NCI-H345 treated with DMSO at 0.1 percent for 48 hours (cell line): ENCODE results near the gene TOMM70.
A peak's percentile ranks its signal among the peaks of the same experiment; 100 is the strongest.
"Not testable (repeated sequence)": the region's sequence is repeated elsewhere in the genome, so short reads cannot be mapped to it uniquely, and the experiment has no call there.

ENCODE experiments used
- DNase-seq: peaks from one replicate; lab custom pipeline; 2025; ENCODE audit not compliant: unreplicated experiment; lab: John Stamatoyannopoulos, UW

The TOMM70 gene

GRCh38 chr3:100400780-100401673 lies at the start of gene TOMM70, which contains the start of gene LNP1:
Gene TOMM70 (minus strand): TSS chr3:100401089. CDS start chr3:100400949, 140 bp downstream.
Gene LNP1 (plus strand): TSS chr3:100401539. CDS start chr3:100429730, 28,191 bp downstream.
- DNase-seq = peak; percentile 86

GRCh38 chr3:100449214-100449613 lies 48.3 kb upstream of the TOMM70 start:
- DNase-seq = no peak

DNA sequence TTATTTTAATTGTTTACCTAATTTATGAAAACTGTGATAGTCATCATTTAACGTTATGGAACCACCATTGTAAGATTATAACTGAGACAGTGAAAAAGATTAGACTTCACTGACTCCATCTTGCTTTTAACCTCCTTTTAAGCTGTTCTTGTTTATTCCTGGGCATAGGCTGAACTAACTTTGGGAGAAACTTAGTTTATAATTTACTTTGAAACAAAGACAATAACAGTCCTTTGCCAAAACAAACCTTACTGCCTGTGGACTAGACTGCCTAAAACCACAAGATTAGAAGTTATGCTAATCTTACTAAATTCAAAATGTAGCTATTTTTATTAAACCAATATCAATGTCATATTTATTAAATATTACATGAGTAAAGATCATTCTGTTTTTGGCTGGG lies 47.2 kb upstream of the TOMM70 start:
- no peak for DNase-seq

DNA sequence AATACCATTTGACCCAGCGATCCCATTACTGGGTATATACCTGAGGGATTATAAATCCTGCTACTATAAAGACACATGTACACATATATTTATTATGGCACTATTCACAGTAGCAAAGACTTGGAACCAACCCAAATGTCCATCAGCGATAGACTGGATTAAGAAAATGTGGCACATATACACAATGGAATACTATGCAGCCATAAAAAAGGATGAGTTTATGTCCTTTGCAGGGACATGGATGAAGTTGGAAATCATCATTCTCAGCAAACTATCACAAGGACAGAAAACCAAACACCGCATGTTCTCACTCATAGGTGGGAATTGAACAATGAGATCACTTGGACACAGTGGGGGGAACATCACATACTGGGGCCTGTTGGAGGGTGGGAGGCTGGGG lies 46.2 kb upstream of the TOMM70 start:
- DNase-seq = not testable (repeated sequence)

GRCh38 chr3:100443690-100444089 lies 42.8 kb upstream of the TOMM70 start:
- DNase-seq = no peak

DNA sequence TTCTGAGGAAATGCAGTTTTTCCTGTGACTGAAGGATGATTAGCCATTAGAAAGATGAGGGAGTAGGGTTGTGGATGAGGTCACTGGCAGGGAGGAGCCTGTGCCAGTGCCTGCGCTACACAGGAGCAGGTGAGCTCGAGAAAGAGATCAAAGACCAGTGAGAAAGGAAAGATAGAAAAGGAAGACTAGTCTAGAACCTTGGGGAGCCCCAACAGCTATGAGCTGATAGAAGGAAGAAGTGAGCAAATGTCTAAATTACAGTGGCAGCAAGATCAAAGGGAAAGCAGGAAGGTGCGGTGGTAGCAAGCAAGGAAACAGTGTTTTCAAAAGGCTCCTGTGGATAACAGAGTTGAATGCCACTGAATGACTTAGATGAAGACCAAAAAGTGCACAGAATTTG lies 40.0 kb upstream of the TOMM70 start:
- DNase-seq = no peak

DNA sequence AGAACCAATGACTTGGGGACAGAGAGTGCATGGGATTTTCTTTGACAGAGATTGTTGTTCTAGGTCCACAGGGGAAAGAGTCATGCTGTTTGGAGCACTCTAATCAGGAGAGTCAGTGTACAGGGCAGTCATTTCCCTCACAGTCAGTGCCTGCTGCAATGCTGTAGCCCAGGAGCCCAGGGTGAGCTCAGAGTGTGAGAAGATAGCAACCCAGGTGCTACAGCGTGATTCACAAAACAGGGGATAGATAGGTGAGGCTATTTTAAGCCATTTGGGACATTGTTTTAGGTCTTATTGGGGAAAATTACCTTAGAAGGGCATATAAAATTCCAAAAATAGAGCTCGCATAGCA lies 37.7 kb upstream of the TOMM70 start:
- DNase-seq = no peak

- no peak for DNase-seq
These were observed 37.1 kb upstream of the TOMM70 start for GRCh38 chr3:100437721-100438622.

DNA sequence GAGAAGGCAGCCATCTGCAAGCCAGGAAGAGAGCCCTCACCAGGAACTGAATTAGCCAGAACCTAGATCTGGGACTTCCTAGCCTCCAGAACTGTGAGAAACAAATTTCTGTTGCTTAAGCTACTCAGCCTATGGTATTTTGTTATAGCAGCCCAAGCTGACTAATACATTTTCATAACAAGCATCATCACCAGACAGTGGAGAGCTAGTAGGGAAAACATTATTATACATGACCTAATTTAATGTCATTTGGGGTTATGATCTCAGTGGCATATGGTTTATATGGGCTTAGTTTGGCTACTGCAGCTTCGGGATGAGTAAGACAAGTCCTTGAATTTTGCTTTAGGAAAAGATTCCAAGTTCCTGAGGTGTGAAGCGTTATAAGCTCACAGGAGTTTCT lies 36.1 kb upstream of the TOMM70 start:
- no peak for DNase-seq

GRCh38 chr3:100429187-100429716 lies 28.4 kb upstream of the TOMM70 start:
- DNase-seq = no peak

DNA sequence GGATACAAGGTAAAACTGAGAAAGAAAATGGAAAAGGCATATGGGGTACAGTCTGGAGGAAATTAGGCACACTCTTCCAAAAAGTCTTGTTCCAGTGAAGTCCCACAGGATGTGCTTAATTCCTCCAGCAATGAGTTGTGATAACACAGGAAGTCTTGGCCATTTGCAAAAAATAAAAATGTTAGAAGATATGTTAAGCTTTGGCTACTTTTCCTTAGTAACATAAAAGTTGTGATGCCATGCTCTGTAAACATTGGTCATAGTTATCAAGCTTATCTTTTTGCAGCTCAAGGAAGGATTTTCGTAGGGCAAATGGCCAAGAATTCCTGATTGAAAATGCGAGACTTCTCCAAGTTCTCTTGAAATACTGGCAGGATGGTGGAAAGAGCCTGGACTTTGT lies 26.8 kb upstream of the TOMM70 start:
- DNase-seq = no peak

- DNase-seq = no peak
These were observed 25.3 kb upstream of the TOMM70 start for GRCh38 chr3:100426067-100426682.

GRCh38 chr3:100425316-100425715 lies 24.4 kb upstream of the TOMM70 start:
- DNase-seq = no peak

GRCh38 chr3:100424261-100424660 lies 23.4 kb upstream of the TOMM70 start:
- no peak for DNase-seq

- DNase-seq = no peak
These were observed 22.7 kb upstream of the TOMM70 start for GRCh38 chr3:100423611-100424010.

DNA sequence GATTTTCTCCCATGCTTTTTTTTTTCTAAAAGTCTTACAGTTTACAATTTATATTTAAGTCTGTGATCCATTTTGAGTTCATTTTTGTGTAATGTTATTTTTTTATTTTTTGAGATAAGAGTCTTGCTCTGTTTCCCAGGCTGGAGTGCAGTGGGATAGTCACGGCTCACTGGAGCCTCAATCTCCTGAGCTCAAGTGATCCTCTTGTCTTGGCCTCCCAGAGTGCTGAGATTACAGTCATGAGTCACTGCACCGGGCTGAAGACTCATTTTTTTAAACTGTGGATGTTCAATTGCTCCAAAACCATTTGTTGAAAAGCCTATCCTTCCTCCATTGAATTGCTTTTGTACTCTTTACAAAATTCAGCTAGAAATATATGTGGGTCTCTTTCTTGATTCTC lies 20.0 kb upstream of the TOMM70 start:
- DNase-seq = no peak

- no peak for DNase-seq
These were observed 18.5 kb upstream of the TOMM70 start for GRCh38 chr3:100419406-100419805.

GRCh38 chr3:100416863-100417262 lies 16.0 kb upstream of the TOMM70 start:
- no peak for DNase-seq

GRCh38 chr3:100416176-100416575 lies 15.3 kb upstream of the TOMM70 start:
- DNase-seq = no peak

DNA sequence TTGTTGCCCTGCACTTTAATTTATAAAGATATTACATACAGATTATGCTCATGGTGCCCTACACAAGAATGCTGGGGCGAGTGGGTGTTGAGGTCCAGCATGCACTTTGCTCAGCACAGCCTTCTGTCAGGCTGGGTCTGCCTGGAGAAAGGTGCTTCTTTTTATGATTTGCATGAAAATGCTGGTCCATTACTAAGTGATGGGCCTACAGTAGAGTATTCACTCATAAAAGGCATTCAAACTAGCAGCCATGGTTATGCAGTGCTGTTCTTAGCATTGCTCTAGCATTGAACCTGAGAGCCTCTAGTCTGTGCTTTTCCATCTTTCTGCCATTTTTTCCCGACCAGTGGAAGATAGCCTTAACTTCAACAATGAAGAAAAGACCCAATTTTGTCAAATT lies 12.7 kb upstream of the TOMM70 start:
- DNase-seq = no peak

GRCh38 chr3:100412912-100413590 lies 12.2 kb upstream of the TOMM70 start:
- DNase-seq = no peak
